ENCODE results near the gene ST6GALNAC4. TPM values are rescaled to one million over a fixed set of nuclear protein-coding genes. Genes with fewer than 3 reads are reported as not detected.
A peak's percentile ranks its signal among the peaks of the same experiment; 100 is the strongest.

ST6GALNAC4 gene
- total and polyA plus RNA-seq, 8 donors: 20.7 to 89.9 (median 26.4) TPM

GRCh38 chr9:127867356-127868277, 49.2 kb downstream of the ST6GALNAC4 start:
- Histone ChIP-seq H3K9me3 (no peaks in the 10 kb centered on the region), H3K27me3 (no peaks in the 10 kb centered on the region), H3K27ac (peak overlapping the region in 1 of 2 donors; percentile 61), H3K4me3 (no peak overlapping the region), H3K36me3 (peaks cover 0 to 39% of the 10 kb centered on the region in 2 donors), H3K4me1 (peaks cover 2 to 62% of the 10 kb centered on the region in 2 donors)
- DNase-seq (no peak), ATAC-seq (no peak)
- TF ChIP-seq, protein P1, sequence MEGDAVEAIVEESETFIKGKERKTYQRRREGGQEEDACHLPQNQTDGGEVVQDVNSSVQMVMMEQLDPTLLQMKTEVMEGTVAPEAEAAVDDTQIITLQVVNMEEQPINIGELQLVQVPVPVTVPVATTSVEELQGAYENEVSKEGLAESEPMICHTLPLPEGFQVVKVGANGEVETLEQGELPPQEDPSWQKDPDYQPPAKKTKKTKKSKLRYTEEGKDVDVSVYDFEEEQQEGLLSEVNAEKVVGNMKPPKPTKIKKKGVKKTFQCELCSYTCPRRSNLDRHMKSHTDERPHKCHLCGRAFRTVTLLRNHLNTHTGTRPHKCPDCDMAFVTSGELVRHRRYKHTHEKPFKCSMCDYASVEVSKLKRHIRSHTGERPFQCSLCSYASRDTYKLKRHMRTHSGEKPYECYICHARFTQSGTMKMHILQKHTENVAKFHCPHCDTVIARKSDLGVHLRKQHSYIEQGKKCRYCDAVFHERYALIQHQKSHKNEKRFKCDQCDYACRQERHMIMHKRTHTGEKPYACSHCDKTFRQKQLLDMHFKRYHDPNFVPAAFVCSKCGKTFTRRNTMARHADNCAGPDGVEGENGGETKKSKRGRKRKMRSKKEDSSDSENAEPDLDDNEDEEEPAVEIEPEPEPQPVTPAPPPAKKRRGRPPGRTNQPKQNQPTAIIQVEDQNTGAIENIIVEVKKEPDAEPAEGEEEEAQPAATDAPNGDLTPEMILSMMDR (IDR thresholded peaks at IDR 0.05): no peak
- intact Hi-C loops (cut with DNase I): no loop called here

DNA sequence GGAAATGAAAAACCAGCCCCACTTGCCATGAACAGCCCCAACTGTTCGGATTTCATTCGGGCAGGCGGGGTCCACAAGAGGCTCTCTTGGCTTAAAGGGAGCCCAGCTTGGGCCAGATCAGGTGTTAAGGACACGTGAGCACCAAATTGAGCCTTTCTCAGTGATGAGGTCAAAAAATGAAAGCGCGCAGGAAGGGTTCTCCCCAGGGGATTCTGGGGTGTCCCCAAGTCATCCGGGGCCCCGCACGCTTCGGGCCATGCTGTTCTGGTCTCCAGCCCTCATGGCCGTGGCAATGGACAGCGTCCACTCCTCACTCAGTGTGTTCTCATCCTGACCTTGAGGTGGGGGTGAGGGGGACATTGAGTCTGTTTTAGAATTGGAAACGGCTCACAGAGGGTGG, 50.3 kb downstream of the ST6GALNAC4 start:
- Histone ChIP-seq H3K9me3 (no peaks in the 10 kb centered on the region), H3K27me3 (no peaks in the 10 kb centered on the region), H3K4me1 (peaks cover 12 to 72% of the 10 kb centered on the region in 2 donors), H3K4me3 (no peak overlapping the region), H3K36me3 (peaks cover 0 to 28% of the 10 kb centered on the region in 2 donors), H3K27ac (no peak overlapping the region)
- intact Hi-C loops (cut with DNase I): no loop called here
- TF ChIP-seq, protein P1 (IDR thresholded peaks at IDR 0.05): no peak
- ATAC-seq (no peak), DNase-seq (no peak)

- peaks cover 0 to 21% of the 10 kb centered on the region in 2 donors for H3K36me3 ChIP-seq
- no peaks in the 10 kb centered on the region for H3K9me3 ChIP-seq
- H3K4me3 ChIP-seq: no peak overlapping the region
- ATAC-seq: no peak
- no peak overlapping the region for H3K27ac ChIP-seq
- TF ChIP-seq, protein P1 (IDR thresholded peaks at IDR 0.05): no peak
- no peaks in the 10 kb centered on the region for H3K27me3 ChIP-seq
- peaks cover 12 to 79% of the 10 kb centered on the region in 2 donors for H3K4me1 ChIP-seq
- no peak for DNase-seq
- intact Hi-C loops (cut with DNase I): no loop called here
Observed at GRCh38 chr9:127865645-127866464, 51.0 kb downstream of the ST6GALNAC4 start.

GRCh38 chr9:127863191-127863621, 53.6 kb downstream of the ST6GALNAC4 start:
- H3K4me3 ChIP-seq: no peak overlapping the region
- no peaks in the 10 kb centered on the region for H3K9me3 ChIP-seq
- H3K27me3 ChIP-seq: no peaks in the 10 kb centered on the region
- peaks cover 19 to 84% of the 10 kb centered on the region in 2 donors for H3K4me1 ChIP-seq
- intact Hi-C loops (cut with DNase I): no loop called here
- DNase-seq (no peak), ATAC-seq (no peak)
- TF ChIP-seq, protein P1 (IDR thresholded peaks at IDR 0.05): no peak
- H3K36me3 ChIP-seq: peaks cover 0 to 11% of the 10 kb centered on the region in 2 donors
- H3K27ac ChIP-seq: peak overlapping the region; percentile 75 to 78
